GM12878 (cell line): ENCODE data around the gene DAZAP2. TPM values are rescaled to one million over a fixed set of nuclear protein-coding genes. Genes with fewer than 3 reads are reported as not detected.
A peak's percentile ranks its signal among the peaks of the same experiment; 100 is the strongest.

ENCODE experiments used
- ATAC-seq: fragments of 200-7000 bp; cut with Tn5 transposase; 3 replicates; pipeline ENCODE4 v1.9.1; 2020; ENCODE audit warnings: mild to moderate bottlenecking, moderate library complexity
- BruUV-seq: library from RNA; stranded (reverse); fragments of 400-500 nt; replicated peaks from 2 replicates; lab custom pipeline; 2021; lab: Mats Ljungman, UMichigan
- CTCF ChIA-PET: fragments of 300-600 bp; sonication (Branson Sonifier 250); formaldehyde crosslinking; extraction: SDS; loops from one replicate; lab custom pipeline; 2021; ENCODE audit warnings: inconsistent platforms; lab: Yijun Ruan, JAX
- POLR2A ChIA-PET: fragments of 350-600 bp; formaldehyde crosslinking; extraction: SDS; loops from one replicate; lab custom pipeline; 2021; ENCODE audit warnings: inconsistent platforms; lab: Charles Lee
- RAD21 ChIA-PET: fragments of 300-600 bp; sonication (Branson Sonifier 250); formaldehyde crosslinking; loops from one replicate; lab custom pipeline; 2023; ENCODE audit warnings: antibody characterized with exemption; ENCODE audit not compliant: unreplicated experiment; lab: Charles Lee
- SMC1A ChIA-PET: fragments of 300-600 bp; sonication (Branson Sonifier 250); formaldehyde crosslinking; loops from one replicate; lab custom pipeline; 2023; ENCODE audit not compliant: unreplicated experiment, uncharacterized antibody; lab: Charles Lee
- DNase-seq: peaks from one replicate; pipeline ENCODE4 v3.0.0-alpha.2; 2011; ENCODE audit warnings: low read depth, low spot score
- FAIRE-seq: peaks from 3 replicates; lab custom pipeline; 2011; peaks lifted over from hg19 to GRCh38; lab: Jason Lieb, UNC
- H2AFZ ChIP-seq: 2 replicates; pipeline ENCODE4 v1.6.0; 2011; ENCODE audit warnings: low read depth, low read length, control low read depth; ENCODE audit not compliant: control insufficient read depth
- H3K27ac ChIP-seq: 2 replicates; pipeline ENCODE4 v1.5.1; 2011; ENCODE audit warnings: control low read depth; ENCODE audit not compliant: control insufficient read depth, insufficient read depth
- H3K27me3 ChIP-seq, 2 experiments: replicated peaks in 1 of 2; 2 replicates each; pipeline versions ENCODE4 v1.6.0 to v1.6.1; 2011; ENCODE audit warnings: low read length in 1 of 2; ENCODE audit not compliant: control insufficient read depth in 2 of 2, insufficient read depth in 2 of 2
- H3K36me3 ChIP-seq, 2 experiments: 2 replicates each; pipeline ENCODE4 v1.5.1; 2011; ENCODE audit warnings: low read length in 1 of 2; ENCODE audit not compliant: control insufficient read depth in 2 of 2, insufficient read depth in 2 of 2
- H3K4me1 ChIP-seq: 2 replicates; pipeline ENCODE4 v1.6.1; 2011; ENCODE audit warnings: mild to moderate bottlenecking, low read length, moderate library complexity, mixed read lengths; ENCODE audit not compliant: control insufficient read depth, insufficient read depth
- H3K4me2 ChIP-seq: 2 replicates; pipeline ENCODE4 v1.6.0; 2011; ENCODE audit warnings: control low read depth; ENCODE audit not compliant: control insufficient read depth, insufficient read depth
- H3K4me3 ChIP-seq: fragments of 200-600 bp; sonication (generic); 2 replicates; pipeline ENCODE4 v1.5.1; 2016
- H3K79me2 ChIP-seq: 2 replicates; pipeline ENCODE4 v1.6.0; 2011; ENCODE audit warnings: low read length; ENCODE audit not compliant: control insufficient read depth, insufficient read depth
- H3K9ac ChIP-seq: 2 replicates; pipeline ENCODE4 v1.8.0; 2011; ENCODE audit warnings: low read length, control low read depth, mixed read lengths; ENCODE audit not compliant: control insufficient read depth, insufficient read depth
- H3K9me3 ChIP-seq: replicated peaks from 3 replicates; pipeline ENCODE4 v1.5.1; 2011; ENCODE audit warnings: mild to moderate bottlenecking, low read length; ENCODE audit not compliant: control insufficient read depth, insufficient read depth
- H4K20me1 ChIP-seq: 2 replicates; pipeline ENCODE4 v1.6.0; 2011; ENCODE audit not compliant: control insufficient read depth, insufficient read depth
- IKZF2 ChIP-seq, 2 experiments: fragments of 450-650 bp; IDR thresholded peaks; 2 replicates each; pipeline ENCODE4 v1.6.1; 2017; ENCODE audit warnings: mild to moderate bottlenecking in 2 of 2, moderate library complexity in 2 of 2
- IRF5 ChIP-seq: fragments of 450-650 bp; IDR thresholded peaks from 2 replicates; pipeline ENCODE4 v1.6.1; 2017; ENCODE audit warnings: borderline replicate concordance
- SMAD5 ChIP-seq: IDR thresholded peaks from 2 replicates; pipeline ENCODE4 v1.6.1; 2016; ENCODE audit warnings: antibody characterized with exemption, low read depth
- STAT1 ChIP-seq: fragments of 450-650 bp; conservative IDR thresholded peaks from 2 replicates; pipeline ENCODE4 v1.6.1; 2014; ENCODE audit warnings: antibody characterized with exemption, mild to moderate bottlenecking
- WGBS: methylation state at CpG from one replicate; pipeline ENCODE4 v1.1.6; 2016; ENCODE audit warnings: low lambda C conversion rate; ENCODE audit not compliant: insufficient replicate concordance, insufficient coverage; ENCODE audit errors: missing lambda C conversion rate; 5-methylcytosine and 5-hydroxymethylcytosine counted together
- in situ Hi-C: fragments of 300-500 bp; cut with MboI; formaldehyde crosslinking; loops from 9 replicates; pipeline ENCODE4 v1.14.3; 2018; ENCODE audit warnings: mixed read lengths
- intact Hi-C: fragments of 100-400 bp; cut with micrococcal nuclease; formaldehyde crosslinking; loops from one replicate; pipeline ENCODE4 v1.14.2; 2022; ENCODE audit not compliant: unreplicated experiment
- polyA plus RNA-seq, 11 experiments: library from polyadenylated mRNA; depleted of rRNA in 4 of 11; unstranded in 6 of 11; stranded (reverse) in 5 of 11; fragments of >200 nt; fragmentation: Nextera tagmentation in 4 of 11; fragmentation: Illumina TruSeq in 1 of 11; extraction: Ambion mirVana in 4 of 11; extraction: Trizol in 1 of 11; gene quantifications; 1 replicate in 1 of 11; 2 replicates in 10 of 11; pipeline versions ENCODE4 v1.2.1 to v1.2.3, GENCODE V29; 2011 to 2016; ENCODE audit warnings: inconsistent platforms in 2 of 11, missing spikeins in 2 of 11, low read depth in 1 of 11
- total RNA-seq, 4 experiments: library from RNA; depleted of rRNA in 3 of 4; stranded (reverse); fragments of >200 nt in 3 of 4; fragmentation: Illumina TruSeq in 1 of 4; extraction: Trizol in 1 of 4; gene quantifications; 2 replicates each; pipeline versions ENCODE4 v1.2.1 to v1.2.3, GENCODE V29; 2013 to 2021

The DAZAP2 gene
- total and polyA plus RNA-seq, 10 of the 15 experiments (the other 5 are each of a cell fraction or from before 2014, with no cell fraction given): 71.0 to 267 (median 158) TPM

GRCh38 chr12:51217968-51218606 lies 20.5 kb upstream of the DAZAP2 start, which contains the start of gene POU6F1 (continued):
- no peak for TF ChIP-seq IRF5
- TF ChIP-seq SMAD5: no peak
- TF ChIP-seq, all 136 proteins: peak for 25

GRCh38 chr12:51218607-51219161 lies 19.9 kb upstream of the DAZAP2 start:
- no peaks in the 10 kb centered on the region for H3K27me3 ChIP-seq
- TF ChIP-seq IKZF2 (IDR thresholded peaks at IDR 0.05) (peak in 1 of 2 experiments; percentile 24; a peak in 1 of 4 replicates), STAT1 (no peak)
- TF ChIP-seq, all 136 proteins: peak for 1
- DNase-seq (no peak), FAIRE-seq (peak; percentile 83), ATAC-seq (peak; percentile 14)
- SMC1A ChIA-PET: interaction anchor here (0.5 to 1.7 kb wide), 10 partner anchors 8 to 157 kb away, joined by 3 to 8 read pairs (median 4); partner anchors contain the start of gene DAZAP2
- no peaks in the 10 kb centered on the region for H3K9me3 ChIP-seq
- no TSS peak for BruUV-seq
- H3K27ac ChIP-seq: peak overlapping the region; percentile 62
- H3K36me3 ChIP-seq: no peaks in the 10 kb centered on the region
- H2AFZ ChIP-seq: peak overlapping the region; percentile 72
- POLR2A ChIA-PET: interaction anchor here (1.3 to 2.8 kb wide), 4 partner anchors 14 to 135 kb away, joined by 4 to 16 read pairs (median 6); partner anchors contain the start of genes CSRNP2 and DAZAP2
- CTCF ChIA-PET: interaction anchor here (0.8 to 2.0 kb wide), 7 partner anchors 12 to 393 kb away, joined by 4 to 10 read pairs (median 5); partner anchors contain the start of gene LETMD1
- RAD21 ChIA-PET: interaction anchor here (0.8 to 1.9 kb wide), 4 partner anchors 19 to 122 kb away, joined by 3 to 9 read pairs (median 6); partner anchors contain the start of gene DAZAP2
- in situ Hi-C loops (no loop called here), intact Hi-C loops (no loop called here)
- H4K20me1 ChIP-seq: no peaks in the 10 kb centered on the region
- 66% methylated on average over 10 of the region's 10 CpGs for WGBS
- H3K79me2 ChIP-seq: no peaks in the 10 kb centered on the region; the same call in 1 of the 2 replicates
- H3K4me2 ChIP-seq: peak overlapping the region; percentile 57
- peak overlapping the region; percentile 64 for H3K9ac ChIP-seq
- peaks cover 4% of the 10 kb centered on the region; the same call in 1 of the 2 replicates for H3K4me1 ChIP-seq
- peak overlapping the region; percentile 77 for H3K4me3 ChIP-seq
